H9 (cell line): ENCODE measurements around the gene STAMBP. TPM values are rescaled to one million over a fixed set of nuclear protein-coding genes. Genes with fewer than 3 reads are reported as not detected.

Source experiments
- DNase-seq: peaks from one replicate; pipeline ENCODE4 v3.0.0-alpha.2; 2017
- H2AFZ ChIP-seq: one replicate; pipeline ENCODE4 v1.6.1; 2013; ENCODE audit warnings: mild to moderate bottlenecking, low read length, control low read depth, moderate library complexity
- H2AK5ac ChIP-seq: 2 replicates; pipeline ENCODE4 v1.6.1; 2013; ENCODE audit warnings: low read length, control low read depth, mixed read lengths; ENCODE audit not compliant: insufficient read length
- H2BK120ac ChIP-seq: one replicate; pipeline ENCODE4 v1.6.1; 2013; ENCODE audit warnings: low read depth, mild to moderate bottlenecking, low read length, control low read depth, inconsistent platforms; ENCODE audit not compliant: poor library complexity, severe bottlenecking
- H2BK12ac ChIP-seq: 2 replicates; pipeline ENCODE4 v1.6.1; 2013; ENCODE audit warnings: low read length, control low read depth, mixed read lengths, low read depth; ENCODE audit not compliant: insufficient read length
- H2BK15ac ChIP-seq: 2 replicates; pipeline ENCODE4 v1.6.1; 2013; ENCODE audit warnings: low read depth, low read length, control low read depth
- H2BK20ac ChIP-seq: one replicate; pipeline ENCODE4 v1.6.1; 2013; ENCODE audit warnings: low read depth, mild to moderate bottlenecking, low read length, control low read depth, inconsistent platforms; ENCODE audit not compliant: poor library complexity, severe bottlenecking
- H2BK5ac ChIP-seq: 2 replicates; pipeline ENCODE4 v1.6.1; 2013; ENCODE audit warnings: low read length, control low read depth, mixed read lengths; ENCODE audit not compliant: insufficient read length
- H3K14ac ChIP-seq: 2 replicates; pipeline ENCODE4 v1.6.1; 2013; ENCODE audit warnings: low read length, control low read depth; ENCODE audit not compliant: insufficient read depth
- H3K18ac ChIP-seq: 2 replicates; pipeline ENCODE4 v1.6.1; 2013; ENCODE audit warnings: low read depth, mild to moderate bottlenecking, mixed read lengths, low read length, control low read depth; ENCODE audit not compliant: insufficient read length
- H3K23ac ChIP-seq: 2 replicates; pipeline ENCODE4 v1.6.1; 2013; ENCODE audit warnings: low read length, control low read depth, mixed read lengths, low read depth; ENCODE audit not compliant: insufficient read length
- H3K23me2 ChIP-seq: 2 replicates; pipeline ENCODE4 v1.6.1; 2013; ENCODE audit warnings: low read depth, mild to moderate bottlenecking, mixed read lengths, low read length, control low read depth; ENCODE audit not compliant: insufficient read length, poor library complexity, severe bottlenecking
- H3K27ac ChIP-seq: 2 replicates; pipeline ENCODE4 v1.5.1; 2013; ENCODE audit warnings: low read length, control low read depth, mixed read lengths, low read depth; ENCODE audit not compliant: insufficient read length
- H3K27me3 ChIP-seq: 2 replicates; pipeline ENCODE4 v1.6.1; 2013; ENCODE audit warnings: low read length, control low read depth, inconsistent platforms; ENCODE audit not compliant: insufficient read depth
- H3K4ac ChIP-seq: 2 replicates; pipeline ENCODE4 v1.6.1; 2013; ENCODE audit warnings: low read depth, mild to moderate bottlenecking, control low read depth, inconsistent platforms, low read length, moderate library complexity
- H3K4me1 ChIP-seq: 2 replicates; pipeline ENCODE4 v1.6.1; 2013; ENCODE audit warnings: low read length, control low read depth, inconsistent platforms; ENCODE audit not compliant: insufficient read depth
- H3K4me2 ChIP-seq: 2 replicates; pipeline ENCODE4 v1.6.1; 2013; ENCODE audit warnings: low read length, control low read depth, mixed read lengths; ENCODE audit not compliant: insufficient read length, insufficient read depth
- H3K56ac ChIP-seq: 2 replicates; pipeline ENCODE4 v1.6.1; 2013; ENCODE audit warnings: low read depth, mild to moderate bottlenecking, mixed read lengths, low read length, control low read depth; ENCODE audit not compliant: insufficient read length
- H3K79me1 ChIP-seq: 2 replicates; pipeline ENCODE4 v1.6.1; 2013; ENCODE audit warnings: low read depth, mild to moderate bottlenecking, moderate library complexity, low read length, control low read depth, inconsistent platforms; ENCODE audit not compliant: insufficient read depth, poor library complexity, severe bottlenecking
- H3K79me2 ChIP-seq: 2 replicates; pipeline ENCODE4 v1.6.1; 2013; ENCODE audit warnings: low read length, control low read depth, inconsistent platforms; ENCODE audit not compliant: insufficient read depth
- H3K9ac ChIP-seq: 2 replicates; pipeline ENCODE4 v1.6.1; 2013; ENCODE audit warnings: low read length, control low read depth, mixed read lengths; ENCODE audit not compliant: insufficient read length; ENCODE audit errors: extremely low read depth
- H3K9me3 ChIP-seq: one replicate; pipeline ENCODE4 v1.6.1; 2013; ENCODE audit warnings: low read depth, low read length, inconsistent platforms; ENCODE audit not compliant: control insufficient read depth
- H3T11ph ChIP-seq: one replicate; pipeline ENCODE4 v1.6.1; 2013; ENCODE audit warnings: mild to moderate bottlenecking, low read length, control low read depth, inconsistent platforms
- H4K20me1 ChIP-seq: one replicate; pipeline ENCODE4 v1.6.1; 2013; ENCODE audit not compliant: control insufficient read depth, insufficient read length, insufficient read depth
- H4K5ac ChIP-seq: 2 replicates; pipeline ENCODE4 v1.6.1; 2013; ENCODE audit warnings: low read depth, mild to moderate bottlenecking, mixed read lengths, low read length, control low read depth; ENCODE audit not compliant: insufficient read length
- H4K8ac ChIP-seq: replicated peaks from 2 replicates; pipeline ENCODE4 v1.6.1; 2013; ENCODE audit warnings: low read length, control low read depth, mixed read lengths, low read depth; ENCODE audit not compliant: insufficient read length
- H4K91ac ChIP-seq: 2 replicates; pipeline ENCODE4 v1.6.1; 2013; ENCODE audit warnings: low read depth, mild to moderate bottlenecking, moderate library complexity, mixed read lengths, low read length, control low read depth; ENCODE audit not compliant: insufficient read length
- H3K27ac Mint-ChIP-seq, 3 experiments: 2 replicates in 2 of 3; 3 replicates in 1 of 3; pipeline ENCODE4 v1.8.0; 2020 to 2021; ENCODE audit warnings: mixed read lengths in 3 of 3, mild to moderate bottlenecking in 1 of 3, moderate library complexity in 1 of 3
- H3K27me3 Mint-ChIP-seq: 2 replicates; pipeline ENCODE4 v1.8.0; 2021; ENCODE audit warnings: low read depth, mild to moderate bottlenecking, moderate library complexity, mixed read lengths
- H3K36me3 Mint-ChIP-seq, 3 experiments: 2 replicates in 2 of 3; 3 replicates in 1 of 3; pipeline ENCODE4 v1.8.0; 2020 to 2021; ENCODE audit warnings: low read depth in 3 of 3, mixed read lengths in 3 of 3; ENCODE audit not compliant: insufficient read depth in 1 of 3
- H3K4me1 Mint-ChIP-seq, 2 experiments: 2 replicates each; pipeline ENCODE4 v1.8.0; 2020; ENCODE audit warnings: mixed read lengths in 2 of 2
- H3K4me3 Mint-ChIP-seq, 2 experiments: 2 replicates in 1 of 2; 3 replicates in 1 of 2; pipeline ENCODE4 v1.8.0; 2020 to 2021; ENCODE audit warnings: mild to moderate bottlenecking in 2 of 2, mixed read lengths in 2 of 2, moderate library complexity in 1 of 2
- H3K9me3 Mint-ChIP-seq, 2 experiments: 2 replicates in 1 of 2; 3 replicates in 1 of 2; pipeline ENCODE4 v1.8.0; 2020; ENCODE audit warnings: mild to moderate bottlenecking in 2 of 2, mixed read lengths in 2 of 2, moderate library complexity in 1 of 2
- WGBS: extraction: QIAGEN DNeasy Blood & Tissue Kit; methylation state at CpG from one replicate; pipeline ENCODE4 v1.1.7; 2013; ENCODE audit warnings: missing lambda C conversion rate, low lambda C conversion rate, mixed read lengths; ENCODE audit not compliant: insufficient read length; ENCODE audit errors: extremely low coverage; 5-methylcytosine and 5-hydroxymethylcytosine counted together
- total RNA-seq: library from RNA; stranded (reverse); gene quantifications from 2 replicates; pipeline ENCODE4 v1.2.1, GENCODE V29; 2021
- TF ChIP-seq, protein P1 (sequence below): fragments of 200-600 bp; sonication (generic); conservative IDR thresholded peaks from 3 replicates; pipeline ENCODE4 v1.8.0; 2021; ENCODE audit warnings: antibody characterized with exemption, mild to moderate bottlenecking

STAMBP gene
- total RNA-seq, 1 experiment from 2014 or later: 45.5 TPM

DNA sequence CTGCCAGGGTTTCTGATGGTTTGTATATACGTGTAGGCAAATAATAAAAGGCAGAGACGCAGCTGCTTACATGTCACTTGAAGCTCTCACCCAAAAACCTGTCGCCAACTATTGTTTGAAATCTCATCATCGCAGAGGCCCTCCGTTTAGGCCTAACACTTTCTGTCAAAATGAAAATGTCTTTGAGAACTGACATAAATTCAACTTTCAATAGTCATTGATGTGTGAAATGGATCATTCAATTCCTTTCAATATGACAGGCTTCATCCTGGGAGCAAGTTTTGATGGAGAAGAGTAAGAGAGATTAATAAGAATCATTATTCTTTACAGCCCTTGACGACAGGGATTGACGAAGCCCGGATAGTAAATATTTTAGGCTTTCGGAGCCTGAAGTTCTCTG is 66.7 kb downstream of the STAMBP start:
- Histone ChIP-seq H3K9me3 (no peaks in the 10 kb centered on the region), H3K4me1 (no peaks in the 10 kb centered on the region), H4K91ac (no peak overlapping the region), H4K8ac (no peak overlapping the region), H3K27me3 (no peaks in the 10 kb centered on the region), H2BK15ac (no peak overlapping the region), H3K23ac (no peak overlapping the region), H2BK12ac (no peak overlapping the region), H2BK5ac (no peak overlapping the region), H3K18ac (no peak overlapping the region), H3K9ac (no peak overlapping the region), H3K23me2 (no peaks in the 10 kb centered on the region), H2AFZ (no peak overlapping the region), H3K14ac (no peak overlapping the region), H2AK5ac (no peak overlapping the region), H2BK120ac (no peak overlapping the region), H3K56ac (no peak overlapping the region), H4K5ac (no peak overlapping the region), H3K4me2 (no peak overlapping the region), H3K4ac (no peak overlapping the region), H3K79me2 (no peaks in the 10 kb centered on the region), H3T11ph (no peak overlapping the region), H3K79me1 (no peaks in the 10 kb centered on the region), H2BK20ac (no peak overlapping the region), H3K27ac (no peak overlapping the region), H4K20me1 (no peaks in the 10 kb centered on the region)
- no peak overlapping the region for H3K4me3 Mint-ChIP-seq
- peaks cover 2% of the 10 kb centered on the region; the same call in 1 of the 2 replicates for H3K27me3 Mint-ChIP-seq
- no peak for DNase-seq
- no peaks in the 10 kb centered on the region for H3K36me3 Mint-ChIP-seq
- H3K27ac Mint-ChIP-seq: no peak overlapping the region
- no CpG with 5 or more reads among the region's 9 CpGs for WGBS
- peaks cover 8 to 13% of the 10 kb centered on the region in 2 experiments; a peak in 3 of 4 replicates for H3K4me1 Mint-ChIP-seq
- TF ChIP-seq, protein P1, sequence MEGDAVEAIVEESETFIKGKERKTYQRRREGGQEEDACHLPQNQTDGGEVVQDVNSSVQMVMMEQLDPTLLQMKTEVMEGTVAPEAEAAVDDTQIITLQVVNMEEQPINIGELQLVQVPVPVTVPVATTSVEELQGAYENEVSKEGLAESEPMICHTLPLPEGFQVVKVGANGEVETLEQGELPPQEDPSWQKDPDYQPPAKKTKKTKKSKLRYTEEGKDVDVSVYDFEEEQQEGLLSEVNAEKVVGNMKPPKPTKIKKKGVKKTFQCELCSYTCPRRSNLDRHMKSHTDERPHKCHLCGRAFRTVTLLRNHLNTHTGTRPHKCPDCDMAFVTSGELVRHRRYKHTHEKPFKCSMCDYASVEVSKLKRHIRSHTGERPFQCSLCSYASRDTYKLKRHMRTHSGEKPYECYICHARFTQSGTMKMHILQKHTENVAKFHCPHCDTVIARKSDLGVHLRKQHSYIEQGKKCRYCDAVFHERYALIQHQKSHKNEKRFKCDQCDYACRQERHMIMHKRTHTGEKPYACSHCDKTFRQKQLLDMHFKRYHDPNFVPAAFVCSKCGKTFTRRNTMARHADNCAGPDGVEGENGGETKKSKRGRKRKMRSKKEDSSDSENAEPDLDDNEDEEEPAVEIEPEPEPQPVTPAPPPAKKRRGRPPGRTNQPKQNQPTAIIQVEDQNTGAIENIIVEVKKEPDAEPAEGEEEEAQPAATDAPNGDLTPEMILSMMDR: no peak
- H3K9me3 Mint-ChIP-seq: no peaks in the 10 kb centered on the region
